MM.1S (cell line): Measurements from ENCODE around the gene GALNT12.

Experiments
- EZH2 ChIP-seq: fragments of 300-600 bp; sonication (generic); optimal IDR thresholded peaks from 2 replicates; pipeline ENCODE3; 2017; ENCODE audit warnings: low read depth, mild to moderate bottlenecking, antibody characterized with exemption, low read length, mixed read lengths
- EZH2phosphoT487 ChIP-seq: fragments of 300-600 bp; sonication (generic); IDR thresholded peaks from 2 replicates; pipeline ENCODE4 v1.6.1; 2018; ENCODE audit warnings: antibody characterized with exemption, low read length
- TF ChIP-seq, protein P1 (sequence below): fragments of 300-600 bp; sonication (generic); IDR thresholded peaks from 2 replicates; pipeline ENCODE4 v1.5.1; 2016; ENCODE audit warnings: antibody characterized with exemption, low read length, mixed read lengths

DNA sequence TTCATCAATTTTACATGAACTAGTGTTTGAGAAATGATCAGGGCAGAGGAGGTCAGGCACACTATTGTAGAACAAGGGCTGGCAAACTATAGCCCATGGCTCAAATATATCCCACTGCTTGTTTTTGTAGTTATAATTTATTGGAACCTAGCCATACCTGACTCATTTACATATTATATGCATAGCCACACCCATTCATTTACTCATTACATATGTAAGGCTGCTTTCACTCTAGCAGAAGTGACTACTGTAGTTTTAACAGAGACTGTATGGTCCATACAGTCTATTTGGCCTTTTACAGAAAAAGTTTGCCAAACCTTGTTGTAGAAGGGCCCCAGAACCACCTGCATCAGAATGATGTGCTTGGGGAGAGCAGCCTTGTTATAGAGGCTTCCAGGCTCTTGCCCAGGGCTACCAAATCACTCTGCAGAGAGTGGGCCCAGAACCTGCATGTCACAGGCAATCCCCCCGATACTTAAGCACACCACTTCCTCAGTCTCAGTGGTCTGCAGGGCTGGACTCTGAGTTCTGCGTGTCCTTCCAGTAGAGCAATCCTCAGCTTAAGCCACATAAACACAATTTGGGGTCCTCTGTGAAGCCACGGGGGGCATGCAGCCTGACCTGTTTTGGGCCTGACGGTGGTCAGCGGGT, 17.9 kb upstream of the GALNT12 start:
- TF ChIP-seq, protein P1, sequence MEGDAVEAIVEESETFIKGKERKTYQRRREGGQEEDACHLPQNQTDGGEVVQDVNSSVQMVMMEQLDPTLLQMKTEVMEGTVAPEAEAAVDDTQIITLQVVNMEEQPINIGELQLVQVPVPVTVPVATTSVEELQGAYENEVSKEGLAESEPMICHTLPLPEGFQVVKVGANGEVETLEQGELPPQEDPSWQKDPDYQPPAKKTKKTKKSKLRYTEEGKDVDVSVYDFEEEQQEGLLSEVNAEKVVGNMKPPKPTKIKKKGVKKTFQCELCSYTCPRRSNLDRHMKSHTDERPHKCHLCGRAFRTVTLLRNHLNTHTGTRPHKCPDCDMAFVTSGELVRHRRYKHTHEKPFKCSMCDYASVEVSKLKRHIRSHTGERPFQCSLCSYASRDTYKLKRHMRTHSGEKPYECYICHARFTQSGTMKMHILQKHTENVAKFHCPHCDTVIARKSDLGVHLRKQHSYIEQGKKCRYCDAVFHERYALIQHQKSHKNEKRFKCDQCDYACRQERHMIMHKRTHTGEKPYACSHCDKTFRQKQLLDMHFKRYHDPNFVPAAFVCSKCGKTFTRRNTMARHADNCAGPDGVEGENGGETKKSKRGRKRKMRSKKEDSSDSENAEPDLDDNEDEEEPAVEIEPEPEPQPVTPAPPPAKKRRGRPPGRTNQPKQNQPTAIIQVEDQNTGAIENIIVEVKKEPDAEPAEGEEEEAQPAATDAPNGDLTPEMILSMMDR: no peak
- TF ChIP-seq EZH2: no peak
- TF ChIP-seq EZH2phosphoT487: no peak
